ENCODE data around the gene MPRIP. TPM values are rescaled to one million over a fixed set of nuclear protein-coding genes. Genes with fewer than 3 reads are reported as not detected.

MPRIP gene
- total and polyA plus RNA-seq, 2 of the 13 experiments (the other 11 are each of a cell fraction or from before 2014, with no cell fraction given) = 50.2 to 52.4 TPM

DNA sequence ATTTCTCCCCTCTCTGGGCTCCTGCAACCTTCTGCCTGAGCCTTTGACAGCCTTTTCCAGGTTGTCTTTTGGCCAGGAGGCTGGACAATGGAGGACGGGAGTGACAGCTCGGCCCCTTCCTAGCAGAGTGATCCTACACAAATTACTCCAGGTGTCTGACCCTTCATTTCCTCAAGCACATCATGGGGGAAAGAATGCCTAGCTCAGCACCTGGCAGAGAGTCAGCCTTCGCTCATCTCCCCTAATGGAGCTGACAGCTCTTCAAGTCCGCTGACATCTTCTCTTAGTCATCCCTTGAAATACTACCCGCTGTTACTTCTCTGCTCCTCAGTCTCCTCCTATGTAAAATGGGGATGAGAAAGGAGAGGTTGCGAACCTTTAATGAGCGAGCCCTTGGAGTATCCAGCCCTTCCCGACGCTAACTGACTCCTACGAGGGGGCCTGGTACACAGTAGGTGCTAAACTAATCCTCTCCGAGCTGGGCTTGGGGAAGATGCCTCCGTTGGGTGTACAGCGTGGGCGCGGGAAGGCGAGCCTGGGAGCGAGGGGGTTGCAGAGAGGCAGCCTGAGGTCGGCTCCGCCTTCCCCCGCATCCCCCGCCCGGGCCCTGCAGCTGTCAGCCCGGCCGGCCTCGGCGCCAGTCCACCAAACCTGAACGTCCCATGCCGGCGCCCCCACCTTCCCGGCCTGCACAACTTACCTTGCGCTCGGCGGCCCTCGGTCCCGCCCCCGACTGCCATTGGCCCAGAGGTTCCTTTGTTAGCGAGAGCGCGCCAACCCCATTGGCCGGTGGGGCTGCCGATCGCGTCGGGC lies 480 bp upstream of the MPRIP start (continued):
- TF ChIP-seq BRD4 (CRISPR knock-in tag; IDR thresholded peaks at IDR 0.05) = no peak
- peak; percentile 61; the same call in 1 of the 2 replicates for TF ChIP-seq KDM2A (CRISPR knock-in tag; IDR thresholded peaks at IDR 0.05; ENCODE audit: borderline replicate concordance, low read depth)
- TF ChIP-seq SP1 (IDR thresholded peaks at IDR 0.05) = no peak
- TF ChIP-seq SP1 (CRISPR knock-in tag; IDR thresholded peaks at IDR 0.05) = peak; percentile 71
- peak; percentile 89 for TF ChIP-seq ZNF629 (CRISPR knock-in tag; conservative IDR thresholded peaks at IDR 0.05)
- TF ChIP-seq, protein P1, sequence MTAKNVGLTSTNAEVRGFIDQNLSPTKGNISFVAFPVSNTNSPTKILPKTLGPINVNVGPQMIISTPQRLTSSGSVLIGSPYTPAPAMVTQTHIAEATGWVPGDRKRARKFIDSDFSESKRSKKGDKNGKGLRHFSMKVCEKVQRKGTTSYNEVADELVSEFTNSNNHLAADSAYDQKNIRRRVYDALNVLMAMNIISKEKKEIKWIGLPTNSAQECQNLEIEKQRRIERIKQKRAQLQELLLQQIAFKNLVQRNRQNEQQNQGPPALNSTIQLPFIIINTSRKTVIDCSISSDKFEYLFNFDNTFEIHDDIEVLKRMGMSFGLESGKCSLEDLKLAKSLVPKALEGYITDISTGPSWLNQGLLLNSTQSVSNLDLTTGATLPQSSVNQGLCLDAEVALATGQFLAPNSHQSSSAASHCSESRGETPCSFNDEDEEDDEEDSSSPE (CRISPR knock-in tag; IDR thresholded peaks at IDR 0.05) = peak; percentile 59; the same call in 1 of the 2 replicates
- TF ChIP-seq SIN3A (IDR thresholded peaks at IDR 0.05; ENCODE audit: borderline replicate concordance, low read depth, low read length) = peak; percentile 85; the same call in 1 of the 2 replicates
- 0 out of 2 replicates have a peak, but pooled peaks have one; percentile 8 for TF ChIP-seq DNMT3B (CRISPR knock-in tag; conservative IDR thresholded peaks at IDR 0.05)
- TF ChIP-seq, protein P2, sequence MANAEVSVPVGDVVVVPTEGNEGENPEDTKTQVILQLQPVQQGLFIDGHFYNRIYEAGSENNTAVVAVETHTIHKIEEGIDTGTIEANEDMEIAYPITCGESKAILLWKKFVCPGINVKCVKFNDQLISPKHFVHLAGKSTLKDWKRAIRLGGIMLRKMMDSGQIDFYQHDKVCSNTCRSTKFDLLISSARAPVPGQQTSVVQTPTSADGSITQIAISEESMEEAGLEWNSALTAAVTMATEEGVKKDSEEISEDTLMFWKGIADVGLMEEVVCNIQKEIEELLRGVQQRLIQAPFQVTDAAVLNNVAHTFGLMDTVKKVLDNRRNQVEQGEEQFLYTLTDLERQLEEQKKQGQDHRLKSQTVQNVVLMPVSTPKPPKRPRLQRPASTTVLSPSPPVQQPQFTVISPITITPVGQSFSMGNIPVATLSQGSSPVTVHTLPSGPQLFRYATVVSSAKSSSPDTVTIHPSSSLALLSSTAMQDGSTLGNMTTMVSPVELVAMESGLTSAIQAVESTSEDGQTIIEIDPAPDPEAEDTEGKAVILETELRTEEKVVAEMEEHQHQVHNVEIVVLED (CRISPR knock-in tag; IDR thresholded peaks at IDR 0.05; ENCODE audit: borderline replicate concordance) = peak; percentile 79
- TF ChIP-seq SPEN (CRISPR knock-in tag; IDR thresholded peaks at IDR 0.05; ENCODE audit: low read depth) = peak; percentile 56; the same call in 1 of the 2 replicates
- peak; percentile 92 for TF ChIP-seq MAZ (IDR thresholded peaks at IDR 0.05; ENCODE audit: borderline replicate concordance, low read depth, low read length)
- peak; percentile 94 for TF ChIP-seq MAZ (CRISPR knock-in tag; IDR thresholded peaks at IDR 0.05; ENCODE audit: low read depth)
- TF ChIP-seq, protein P3, sequence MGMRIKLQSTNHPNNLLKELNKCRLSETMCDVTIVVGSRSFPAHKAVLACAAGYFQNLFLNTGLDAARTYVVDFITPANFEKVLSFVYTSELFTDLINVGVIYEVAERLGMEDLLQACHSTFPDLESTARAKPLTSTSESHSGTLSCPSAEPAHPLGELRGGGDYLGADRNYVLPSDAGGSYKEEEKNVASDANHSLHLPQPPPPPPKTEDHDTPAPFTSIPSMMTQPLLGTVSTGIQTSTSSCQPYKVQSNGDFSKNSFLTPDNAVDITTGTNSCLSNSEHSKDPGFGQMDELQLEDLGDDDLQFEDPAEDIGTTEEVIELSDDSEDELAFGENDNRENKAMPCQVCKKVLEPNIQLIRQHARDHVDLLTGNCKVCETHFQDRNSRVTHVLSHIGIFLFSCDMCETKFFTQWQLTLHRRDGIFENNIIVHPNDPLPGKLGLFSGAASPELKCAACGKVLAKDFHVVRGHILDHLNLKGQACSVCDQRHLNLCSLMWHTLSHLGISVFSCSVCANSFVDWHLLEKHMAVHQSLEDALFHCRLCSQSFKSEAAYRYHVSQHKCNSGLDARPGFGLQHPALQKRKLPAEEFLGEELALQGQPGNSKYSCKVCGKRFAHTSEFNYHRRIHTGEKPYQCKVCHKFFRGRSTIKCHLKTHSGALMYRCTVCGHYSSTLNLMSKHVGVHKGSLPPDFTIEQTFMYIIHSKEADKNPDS (CRISPR knock-in tag; IDR thresholded peaks at IDR 0.05) = 0 out of 2 replicates have a peak, but pooled peaks have one; percentile 50
- TF ChIP-seq ZNF616 (CRISPR knock-in tag; IDR thresholded peaks at IDR 0.05; ENCODE audit: low read depth) = 0 out of 2 replicates have a peak, but pooled peaks have one; percentile 44
- TF ChIP-seq PHF8 (CRISPR knock-in tag; IDR thresholded peaks at IDR 0.05) = peak; percentile 37
- TF ChIP-seq NPAS2 (CRISPR knock-in tag; IDR thresholded peaks at IDR 0.05; ENCODE audit: borderline replicate concordance) = no peak
- TF ChIP-seq KDM3A (CRISPR knock-in tag; IDR thresholded peaks at IDR 0.05; ENCODE audit: low read depth) = 0 out of 2 replicates have a peak, but pooled peaks have one; percentile 62
- peak; percentile 56; the same call in 1 of the 2 replicates for TF ChIP-seq SP5 (CRISPR knock-in tag; IDR thresholded peaks at IDR 0.05; ENCODE audit: borderline replicate concordance, low read depth)
- TF ChIP-seq, protein P4, sequence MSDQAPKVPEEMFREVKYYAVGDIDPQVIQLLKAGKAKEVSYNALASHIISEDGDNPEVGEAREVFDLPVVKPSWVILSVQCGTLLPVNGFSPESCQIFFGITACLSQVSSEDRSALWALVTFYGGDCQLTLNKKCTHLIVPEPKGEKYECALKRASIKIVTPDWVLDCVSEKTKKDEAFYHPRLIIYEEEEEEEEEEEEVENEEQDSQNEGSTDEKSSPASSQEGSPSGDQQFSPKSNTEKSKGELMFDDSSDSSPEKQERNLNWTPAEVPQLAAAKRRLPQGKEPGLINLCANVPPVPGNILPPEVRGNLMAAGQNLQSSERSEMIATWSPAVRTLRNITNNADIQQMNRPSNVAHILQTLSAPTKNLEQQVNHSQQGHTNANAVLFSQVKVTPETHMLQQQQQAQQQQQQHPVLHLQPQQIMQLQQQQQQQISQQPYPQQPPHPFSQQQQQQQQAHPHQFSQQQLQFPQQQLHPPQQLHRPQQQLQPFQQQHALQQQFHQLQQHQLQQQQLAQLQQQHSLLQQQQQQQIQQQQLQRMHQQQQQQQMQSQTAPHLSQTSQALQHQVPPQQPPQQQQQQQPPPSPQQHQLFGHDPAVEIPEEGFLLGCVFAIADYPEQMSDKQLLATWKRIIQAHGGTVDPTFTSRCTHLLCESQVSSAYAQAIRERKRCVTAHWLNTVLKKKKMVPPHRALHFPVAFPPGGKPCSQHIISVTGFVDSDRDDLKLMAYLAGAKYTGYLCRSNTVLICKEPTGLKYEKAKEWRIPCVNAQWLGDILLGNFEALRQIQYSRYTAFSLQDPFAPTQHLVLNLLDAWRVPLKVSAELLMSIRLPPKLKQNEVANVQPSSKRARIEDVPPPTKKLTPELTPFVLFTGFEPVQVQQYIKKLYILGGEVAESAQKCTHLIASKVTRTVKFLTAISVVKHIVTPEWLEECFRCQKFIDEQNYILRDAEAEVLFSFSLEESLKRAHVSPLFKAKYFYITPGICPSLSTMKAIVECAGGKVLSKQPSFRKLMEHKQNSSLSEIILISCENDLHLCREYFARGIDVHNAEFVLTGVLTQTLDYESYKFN (CRISPR knock-in tag; conservative IDR thresholded peaks at IDR 0.05) = peak; percentile 25; the same call in 1 of the 2 replicates
